Activated CD8-positive, alpha-beta memory T cell treated with anti-CD3 and anti-CD28 coated beads for 36 hours (primary cell): ENCODE data around the gene OGFOD2. TPM values are rescaled to one million over a fixed set of nuclear protein-coding genes. Genes with fewer than 3 reads are reported as not detected.

Experiments
- CTCF ChIA-PET: fragments of 350-600 bp; sonication (Branson Sonifier 250); formaldehyde crosslinking; loops from one replicate; lab custom pipeline; 2021; ENCODE audit warnings: antibody characterized with exemption; lab: Charles Lee
- POLR2A ChIA-PET: fragments of 350-600 bp; sonication (Branson Sonifier 250); formaldehyde crosslinking; loops from one replicate; lab custom pipeline; 2021; ENCODE audit warnings: antibody characterized with exemption; lab: Charles Lee
- total RNA-seq, 2 experiments: library from RNA; stranded (reverse); gene quantifications; one replicate each; pipeline ENCODE4 v1.2.3, GENCODE V29; 2021

Gene OGFOD2
- total RNA-seq, 2 experiments from 2014 or later: 28.7 to 30.8 TPM

DNA sequence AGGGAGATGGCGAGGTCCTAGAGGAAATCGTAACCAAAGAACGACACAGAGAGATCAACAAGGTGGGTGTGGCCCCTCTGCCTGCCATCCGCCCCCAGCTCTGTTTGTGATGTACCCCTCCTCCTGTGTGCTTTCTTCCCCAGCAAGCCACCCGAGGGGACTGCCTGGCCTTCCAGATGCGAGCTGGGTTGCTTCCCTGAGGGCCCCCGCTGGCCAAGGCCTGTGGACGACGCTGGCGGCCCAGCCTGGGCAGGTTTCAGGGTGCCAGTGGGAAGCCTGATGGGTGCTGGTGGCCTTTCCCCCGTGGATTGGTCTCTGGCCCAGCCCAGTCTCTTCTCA is 7.4 kb downstream of the OGFOD2 start:
- ChIA-PET POLR2A (interaction anchor here (0.9 kb wide), 1 partner anchor 125 kb away, joined by 3 read pairs; no protein-coding TSS in a partner anchor), CTCF (interaction anchor here (0.6 kb wide), 1 partner anchor 22 kb away, joined by 3 read pairs; no protein-coding TSS in a partner anchor)

DNA sequence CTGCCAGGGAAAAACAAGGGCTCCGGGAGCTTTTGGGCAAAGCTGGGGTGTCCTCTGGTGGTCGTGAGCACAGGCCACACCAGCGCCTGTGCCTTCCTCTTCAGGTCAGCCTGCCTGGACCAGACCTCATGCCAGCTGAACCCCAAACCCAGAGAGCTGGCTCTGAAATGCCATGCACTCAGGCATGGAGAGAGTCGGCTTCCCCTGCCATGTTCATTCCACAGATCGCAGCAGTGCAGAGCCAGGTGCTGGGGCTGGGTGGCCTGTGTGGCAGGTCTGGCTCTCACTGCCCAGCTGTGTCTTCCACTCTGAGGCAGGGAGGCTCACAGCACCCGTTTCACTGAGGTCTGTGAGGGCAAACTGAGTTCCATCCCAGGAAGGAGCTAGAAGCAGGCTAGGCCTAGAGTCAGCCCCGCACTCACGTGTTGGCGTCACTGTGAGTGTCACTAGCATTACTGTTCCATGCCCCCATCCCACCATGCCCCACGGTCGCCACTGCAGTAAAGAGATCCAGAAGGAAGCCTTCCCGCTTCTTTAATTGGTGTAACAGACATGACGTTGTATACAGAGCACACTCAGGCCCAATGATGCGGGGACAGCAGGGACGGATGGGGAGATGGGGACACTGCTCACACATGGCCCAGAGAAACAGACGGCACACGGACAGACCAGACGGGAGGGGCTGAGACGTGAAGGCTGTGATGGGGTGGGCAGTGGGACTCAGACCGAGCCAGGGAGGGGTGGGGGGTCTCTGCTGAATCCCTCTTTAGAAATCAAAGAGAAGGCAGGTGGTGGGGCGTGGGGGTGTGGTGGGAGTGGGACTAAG is 8.1 kb downstream of the OGFOD2 start:
- ChIA-PET POLR2A (interaction anchor here (0.6 to 0.9 kb wide), 2 partner anchors 12 to 124 kb away, joined by 3 read pairs; no protein-coding TSS in a partner anchor), CTCF (no interaction called here)

DNA sequence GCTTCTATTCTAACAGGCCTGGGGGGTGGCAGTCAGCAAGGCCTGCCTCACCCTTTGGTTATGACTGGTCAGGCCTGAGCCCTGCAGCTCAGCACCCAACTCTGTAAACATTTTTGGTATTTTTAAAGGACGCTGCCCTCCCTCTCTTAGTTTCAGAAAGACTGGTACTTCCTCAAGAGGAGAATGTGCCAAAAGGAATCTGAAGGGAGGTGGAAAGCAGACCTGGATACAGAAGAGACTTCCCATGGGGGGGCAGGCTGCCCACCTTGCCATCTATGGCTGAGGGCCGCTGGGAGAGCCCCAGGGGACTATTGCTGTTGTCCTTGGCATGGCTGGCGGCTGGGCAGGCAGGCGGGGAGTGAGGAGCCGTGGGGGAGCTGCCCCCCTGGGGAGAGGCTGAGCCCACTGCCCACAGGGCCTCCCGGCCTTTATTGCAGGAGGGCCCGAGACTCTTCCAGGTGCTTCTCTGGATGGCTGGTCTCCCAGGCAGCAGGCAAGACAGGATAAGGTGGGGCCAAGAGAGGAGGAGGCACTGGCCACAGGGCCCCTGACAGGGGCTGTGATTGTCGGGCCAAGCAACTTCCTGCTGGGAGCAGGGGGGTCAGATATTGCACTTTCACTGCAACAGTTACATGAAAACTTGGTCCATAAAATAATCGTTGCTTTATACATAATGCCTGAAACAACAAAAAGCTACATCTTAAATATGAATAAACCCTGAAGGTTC is 8.9 kb downstream of the OGFOD2 start:
- ChIA-PET CTCF (no interaction called here), POLR2A (no interaction called here)

- ChIA-PET CTCF (no interaction called here), POLR2A (no interaction called here)
Observed at GRCh38 chr12:122984612-122985337, 9.7 kb downstream of the OGFOD2 start.

GRCh38 chr12:122985338-122986257 is 10.6 kb downstream of the OGFOD2 start:
- ChIA-PET POLR2A (no interaction called here), CTCF (no interaction called here)

DNA sequence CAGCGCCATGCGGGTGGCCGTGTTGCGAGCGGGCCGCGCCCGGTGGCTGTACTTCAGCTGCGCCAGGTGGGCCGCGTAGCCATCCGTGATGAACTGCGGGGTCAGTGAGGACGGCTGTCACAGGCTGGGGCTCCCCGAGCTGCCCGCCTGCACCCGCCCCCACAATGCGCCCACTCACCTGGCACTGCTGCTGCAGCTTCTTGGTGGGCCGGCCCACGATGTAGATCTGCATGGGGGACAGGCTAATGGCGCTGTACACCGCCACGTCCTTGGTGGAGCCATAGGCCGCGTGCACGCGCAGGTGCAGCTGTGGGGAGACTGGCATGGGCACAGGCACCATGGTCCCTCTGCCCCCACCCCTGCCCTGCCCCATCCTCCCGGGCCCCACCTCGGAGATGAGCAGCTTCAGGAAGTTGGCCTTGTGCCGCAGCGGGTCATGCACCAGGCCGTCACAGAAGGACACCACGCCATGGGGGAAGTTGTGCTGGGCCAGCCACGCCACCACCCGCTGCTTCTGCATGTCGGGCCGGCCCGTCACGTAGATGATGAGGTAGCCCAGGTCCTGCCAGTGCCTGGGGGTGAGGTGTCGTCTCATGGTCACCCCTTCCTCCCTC is 11.3 kb downstream of the OGFOD2 start:
- POLR2A ChIA-PET: no interaction called here
- CTCF ChIA-PET: no interaction called here

DNA sequence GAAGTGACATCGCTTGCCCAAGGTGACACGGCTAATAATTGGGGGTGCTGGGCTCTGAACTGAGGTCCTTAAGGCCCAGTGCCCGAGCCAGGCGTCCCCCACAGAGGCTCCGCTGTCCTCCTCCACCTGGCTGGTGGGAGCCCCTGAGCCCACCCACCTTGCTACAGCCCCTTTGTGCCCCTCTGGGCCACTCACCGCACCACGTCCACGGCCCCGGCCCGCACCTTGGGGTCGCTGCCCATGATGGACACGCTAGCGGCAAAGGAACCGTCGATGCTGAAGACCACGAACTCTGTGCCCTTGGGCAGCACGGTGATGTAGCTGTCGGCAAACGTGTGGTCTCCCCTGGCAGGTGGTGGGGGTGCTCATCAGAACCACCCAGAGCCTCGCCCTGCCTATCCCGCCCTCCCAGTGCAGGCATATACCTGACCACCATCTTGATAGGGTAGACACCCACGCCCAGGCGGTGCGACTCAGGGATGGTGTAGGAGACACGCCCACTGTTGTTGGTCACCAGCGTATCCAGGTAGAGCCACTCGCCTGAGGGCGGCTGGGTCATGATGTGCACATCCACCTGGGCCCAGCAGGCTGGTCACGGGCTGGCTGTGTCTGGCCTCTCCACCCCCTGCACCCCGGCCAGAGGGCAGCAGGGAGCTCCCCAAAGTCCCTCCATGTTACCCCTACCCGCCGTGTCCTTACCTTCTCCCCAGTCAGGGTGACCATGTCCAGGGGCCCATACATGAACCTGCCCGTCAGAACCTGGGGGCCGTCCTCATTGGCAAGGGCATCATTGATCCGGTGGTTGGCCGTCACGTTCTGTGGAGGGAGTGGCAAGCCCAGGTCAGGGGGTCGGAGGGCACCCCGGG is 12.3 kb downstream of the OGFOD2 start:
- CTCF ChIA-PET: interaction anchor here (1.4 kb wide), 1 partner anchor 10 kb away, joined by 3 read pairs; no protein-coding TSS in a partner anchor
- POLR2A ChIA-PET: no interaction called here

DNA sequence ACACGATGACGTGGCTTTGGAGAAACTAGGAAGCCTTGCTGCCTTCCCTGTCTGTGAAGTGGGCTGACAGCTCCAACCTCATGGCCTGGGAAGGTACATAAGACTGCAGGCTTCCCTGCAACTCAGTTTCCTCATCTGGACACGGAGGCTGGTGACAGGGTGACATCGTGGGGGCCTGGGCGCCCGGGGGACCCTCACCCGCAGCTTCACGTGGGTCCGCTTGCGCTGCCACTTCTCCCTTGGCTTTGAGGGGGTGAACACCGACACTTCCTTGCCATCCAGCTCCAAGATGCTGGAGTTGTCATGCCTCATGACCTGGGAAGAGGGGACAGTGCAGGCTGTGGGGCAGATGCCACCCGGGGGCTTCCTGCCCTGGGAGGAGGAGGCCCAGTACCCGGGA is 13.0 kb downstream of the OGFOD2 start:
- CTCF ChIA-PET: interaction anchor here (1.4 kb wide), 1 partner anchor 9 kb away, joined by 3 read pairs; no protein-coding TSS in a partner anchor
- POLR2A ChIA-PET: no interaction called here

- ChIA-PET POLR2A (no interaction called here), CTCF (interaction anchor here (0.8 kb wide), 1 partner anchor 11 kb away, joined by 4 read pairs; no protein-coding TSS in a partner anchor)
Observed at GRCh38 chr12:122988612-122989212, 13.7 kb downstream of the OGFOD2 start.

GRCh38 chr12:122989225-122989839 is 14.3 kb downstream of the OGFOD2 start:
- CTCF ChIA-PET: interaction anchor here (0.8 to 1.3 kb wide), 2 partner anchors 10 to 249 kb away, joined by 4 to 5 read pairs; no protein-coding TSS in a partner anchor

DNA sequence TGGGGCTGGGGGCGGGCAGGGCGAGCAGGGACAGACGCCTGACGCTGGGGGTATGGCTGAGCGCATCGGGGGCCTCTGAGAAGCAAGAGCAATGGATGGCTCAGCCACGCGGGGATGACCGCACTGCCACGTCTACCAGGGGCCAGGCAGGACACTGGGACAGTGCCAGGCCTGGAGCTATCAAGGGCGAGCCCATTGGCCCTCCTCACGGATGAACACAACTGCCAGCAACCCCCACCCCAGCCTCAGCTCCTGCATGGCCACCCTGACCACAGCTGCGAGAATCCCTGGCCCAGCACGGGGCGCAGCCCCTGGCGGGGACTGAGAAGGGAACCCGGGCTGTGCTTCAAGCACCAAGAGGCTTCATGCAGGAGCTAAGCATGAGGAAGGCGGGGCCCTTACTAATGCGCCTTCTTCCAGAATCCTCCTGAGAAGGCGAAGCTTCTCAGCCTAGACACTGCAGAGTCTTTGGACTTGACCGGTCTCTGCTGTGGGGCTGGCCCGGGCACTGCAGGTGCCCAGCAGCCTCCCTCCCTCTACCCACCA is 14.9 kb downstream of the OGFOD2 start:
- POLR2A ChIA-PET: interaction anchor here (0.6 kb wide), 1 partner anchor 24 kb away, joined by 4 read pairs; the partner anchor contains the start of gene ABCB9
- CTCF ChIA-PET: interaction anchor here (0.8 to 1.3 kb wide), 2 partner anchors 10 to 248 kb away, joined by 4 to 5 read pairs; no protein-coding TSS in a partner anchor

More at GRCh38 chr12:122989225-122989839, 14.3 kb downstream of the OGFOD2 start:
- POLR2A ChIA-PET: no interaction called here

DNA sequence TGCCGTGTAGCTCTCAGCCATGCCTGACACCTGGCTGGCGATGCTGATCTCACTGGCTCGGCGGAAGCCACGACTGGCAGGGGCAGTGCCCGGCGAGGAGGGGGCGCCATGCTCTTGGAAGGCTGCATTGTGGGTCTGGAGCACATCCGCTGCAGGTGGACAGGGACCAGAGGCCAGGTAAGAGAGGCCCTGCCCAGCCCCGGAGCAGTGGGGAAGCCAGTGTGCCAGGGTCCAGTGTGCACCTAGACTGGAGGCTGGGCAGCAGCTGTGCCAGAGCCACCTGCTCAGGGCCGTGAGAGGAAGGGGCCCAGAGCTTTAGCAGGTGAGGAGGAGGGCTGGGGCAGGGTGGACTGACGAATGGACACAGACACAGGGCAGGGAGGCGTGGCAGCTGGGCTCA is 15.5 kb downstream of the OGFOD2 start:
- ChIA-PET CTCF (interaction anchor here (1.3 kb wide), 1 partner anchor 247 kb away, joined by 5 read pairs; no protein-coding TSS in a partner anchor), POLR2A (no interaction called here)

DNA sequence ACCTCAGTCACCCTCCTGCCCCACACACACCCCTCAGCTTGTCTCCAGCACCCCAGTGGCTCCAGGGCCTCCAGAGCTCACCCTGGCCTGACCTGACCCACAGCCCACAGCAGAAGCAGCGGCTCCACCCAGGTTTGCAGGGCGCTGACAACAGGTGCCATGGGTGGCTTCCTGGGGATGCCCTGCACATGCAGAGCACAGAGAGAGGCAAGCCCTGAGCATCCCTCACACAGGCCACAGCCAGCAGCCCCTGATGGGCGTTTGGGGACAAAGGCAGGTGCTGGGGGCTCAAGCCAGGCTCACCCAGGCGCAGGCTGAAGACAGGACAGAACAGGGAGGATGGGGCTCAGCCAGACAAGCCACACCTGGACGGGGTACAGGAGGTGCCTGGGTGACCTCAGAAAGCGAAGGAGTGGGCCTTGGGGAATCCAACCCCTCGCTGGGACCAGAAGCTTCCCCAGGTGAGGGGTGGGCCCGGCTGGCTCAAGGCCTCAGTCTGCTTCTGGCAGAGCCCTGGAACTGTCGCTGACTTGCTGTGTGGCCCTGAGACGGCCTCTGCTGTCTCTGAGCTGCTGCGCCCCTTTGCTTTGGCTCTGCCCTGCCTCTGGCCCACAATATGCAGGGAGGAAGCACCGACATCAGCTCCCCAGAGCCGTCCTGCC is 16.0 kb downstream of the OGFOD2 start:
- ChIA-PET POLR2A (no interaction called here), CTCF (no interaction called here)

DNA sequence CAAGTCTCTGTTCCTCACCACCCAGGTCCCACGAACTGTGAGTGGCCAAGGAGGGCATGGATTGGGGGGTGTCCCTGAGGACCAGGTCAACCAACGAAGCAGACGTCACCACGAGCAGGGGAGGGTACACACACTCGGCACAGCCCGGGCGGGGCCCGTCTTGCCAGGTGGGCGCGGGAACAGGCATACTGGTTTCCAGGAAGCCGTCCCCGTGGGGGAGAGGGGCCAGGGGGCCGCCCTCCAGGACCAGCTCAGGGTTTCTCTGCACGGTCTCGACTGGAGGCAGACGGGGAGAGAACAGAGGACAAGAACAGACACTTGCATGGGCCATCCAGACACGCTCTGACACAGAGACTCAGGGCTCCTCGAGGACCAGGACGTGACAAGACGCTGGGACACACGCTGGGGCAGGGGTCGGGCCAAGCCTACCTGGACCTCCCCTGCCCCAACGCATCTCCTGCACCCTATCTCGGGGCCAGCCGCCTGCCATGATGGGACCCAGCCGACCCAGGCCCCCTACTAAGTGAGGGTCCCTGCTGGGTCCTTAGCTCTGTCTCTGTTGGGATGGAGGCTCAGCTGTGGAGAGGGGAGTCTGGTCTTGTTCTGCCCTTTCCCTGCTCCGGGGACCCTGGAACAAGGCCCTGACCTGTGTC is 16.7 kb downstream of the OGFOD2 start:
- ChIA-PET POLR2A (no interaction called here), CTCF (no interaction called here)

- CTCF ChIA-PET: no interaction called here
- POLR2A ChIA-PET: interaction anchor here (0.6 kb wide), 1 partner anchor 391 kb away, joined by 3 read pairs; the partner anchor contains the start of gene KMT5A
Observed at GRCh38 chr12:122992386-122992785, 17.3 kb downstream of the OGFOD2 start.
